ENCODE data around the gene ACOT7.
"Not testable (repeated sequence)": the region's sequence is repeated elsewhere in the genome, so short reads cannot be mapped to it uniquely, and the experiment has no call there.

ACOT7 gene

DNA sequence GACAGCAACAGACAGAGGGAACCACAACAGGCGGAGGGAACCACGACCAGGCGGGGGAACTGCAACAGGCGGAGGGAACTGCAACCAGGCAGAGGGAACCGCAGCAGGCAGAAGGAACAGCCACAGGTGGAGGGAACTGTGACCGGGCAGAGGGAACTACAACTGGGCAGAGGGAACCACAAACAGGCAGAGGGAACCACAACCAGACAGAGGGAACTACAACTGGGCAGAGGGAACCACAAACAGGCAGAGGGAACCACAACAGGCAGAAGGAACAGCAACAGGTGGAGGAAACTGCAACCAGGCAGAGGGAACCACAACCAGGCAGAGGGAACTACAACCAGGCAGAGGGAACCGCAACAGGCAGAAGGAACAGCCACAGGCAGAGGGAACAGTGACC, 85.9 kb downstream of the ACOT7 start:
- not testable (repeated sequence) for DNase-seq

DNA sequence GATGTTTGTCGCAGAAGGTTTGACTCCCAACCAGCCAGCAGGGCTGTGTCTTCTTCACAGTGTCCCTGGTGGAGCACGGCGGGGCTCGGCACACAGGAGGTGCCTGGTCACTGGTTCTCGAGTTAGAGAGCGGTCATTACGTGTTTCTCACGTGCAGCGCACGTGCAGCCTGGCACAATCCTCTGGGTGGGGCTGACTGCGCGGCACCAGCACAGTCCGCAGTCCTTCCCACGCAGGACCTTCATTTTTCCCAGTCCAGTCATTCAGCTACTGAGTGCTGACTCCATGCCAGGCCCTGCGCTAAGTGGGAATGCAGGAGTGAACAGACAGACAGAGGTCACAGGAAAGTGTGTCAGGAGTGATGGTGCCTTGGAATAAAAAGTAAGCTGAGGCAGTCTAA, 86.5 kb downstream of the ACOT7 start:
- no peak for DNase-seq

DNA sequence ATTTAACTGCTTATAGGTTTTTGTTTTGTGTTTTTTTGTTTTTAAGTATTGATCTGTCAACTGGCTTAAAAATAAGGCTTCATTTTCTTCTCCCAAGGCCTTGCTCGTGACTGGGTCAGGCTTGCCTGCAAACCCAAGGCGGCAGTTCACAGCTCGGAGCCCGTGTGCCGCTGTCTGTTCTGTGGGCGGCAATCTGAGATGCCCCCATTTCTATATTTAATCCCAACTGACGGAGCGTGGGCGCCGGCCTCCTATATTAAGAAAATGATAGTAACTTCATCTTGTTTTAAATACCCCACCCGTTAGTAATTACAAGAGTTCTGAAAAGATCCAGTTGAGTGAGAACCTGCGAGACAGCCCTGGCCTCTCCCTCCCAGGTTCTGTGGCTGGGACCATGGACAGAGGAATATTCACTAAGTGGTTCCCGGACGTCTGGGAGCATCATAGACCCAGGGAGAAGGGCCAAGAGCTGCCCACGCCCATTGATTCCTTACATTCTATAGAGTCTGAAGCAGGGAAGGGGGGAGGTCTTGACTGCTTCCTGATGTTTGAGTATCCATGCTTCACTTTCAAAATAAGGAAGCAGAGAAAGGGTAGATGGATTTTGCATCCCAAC, 90.1 kb downstream of the ACOT7 start:
- no peak for DNase-seq

DNA sequence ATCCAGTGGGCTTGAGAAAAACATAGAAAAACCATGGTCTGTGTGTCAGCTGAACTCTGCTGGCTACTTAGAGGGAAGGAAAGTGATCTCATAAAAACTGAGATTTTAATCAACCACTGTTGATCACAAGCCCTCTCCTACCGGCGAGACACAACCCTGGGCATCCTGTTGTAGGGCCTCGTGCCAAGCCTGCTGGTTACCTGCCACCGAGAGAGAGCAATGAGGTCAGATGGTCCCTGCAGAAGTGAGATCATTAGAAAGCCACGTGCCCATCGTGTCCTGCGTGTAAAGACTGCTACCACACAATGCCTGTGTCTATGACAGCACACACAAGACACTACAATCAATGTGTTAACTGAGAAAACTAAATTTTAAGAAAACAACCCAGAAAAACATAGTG, 91.0 kb downstream of the ACOT7 start:
- no peak for DNase-seq

DNA sequence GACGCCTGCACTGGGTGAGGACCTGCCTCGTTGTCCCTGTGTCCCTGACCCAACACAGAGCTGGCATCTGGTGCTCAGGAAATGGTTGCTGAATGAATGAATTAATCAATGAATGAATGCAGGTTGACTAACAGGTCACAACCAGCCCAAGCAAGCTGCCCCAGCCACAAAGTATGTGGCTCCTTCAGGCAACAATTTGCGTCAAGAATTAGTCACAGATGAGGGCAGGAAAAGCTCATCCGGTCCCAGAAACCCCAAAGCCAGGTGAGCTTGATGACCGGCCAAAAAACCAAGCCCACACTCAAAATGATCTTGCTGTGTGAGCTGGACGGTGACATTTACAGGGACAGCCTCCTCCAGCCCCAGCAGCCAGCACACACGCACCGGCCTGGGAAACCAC, 92.0 kb downstream of the ACOT7 start:
- DNase-seq, result no peak

DNA sequence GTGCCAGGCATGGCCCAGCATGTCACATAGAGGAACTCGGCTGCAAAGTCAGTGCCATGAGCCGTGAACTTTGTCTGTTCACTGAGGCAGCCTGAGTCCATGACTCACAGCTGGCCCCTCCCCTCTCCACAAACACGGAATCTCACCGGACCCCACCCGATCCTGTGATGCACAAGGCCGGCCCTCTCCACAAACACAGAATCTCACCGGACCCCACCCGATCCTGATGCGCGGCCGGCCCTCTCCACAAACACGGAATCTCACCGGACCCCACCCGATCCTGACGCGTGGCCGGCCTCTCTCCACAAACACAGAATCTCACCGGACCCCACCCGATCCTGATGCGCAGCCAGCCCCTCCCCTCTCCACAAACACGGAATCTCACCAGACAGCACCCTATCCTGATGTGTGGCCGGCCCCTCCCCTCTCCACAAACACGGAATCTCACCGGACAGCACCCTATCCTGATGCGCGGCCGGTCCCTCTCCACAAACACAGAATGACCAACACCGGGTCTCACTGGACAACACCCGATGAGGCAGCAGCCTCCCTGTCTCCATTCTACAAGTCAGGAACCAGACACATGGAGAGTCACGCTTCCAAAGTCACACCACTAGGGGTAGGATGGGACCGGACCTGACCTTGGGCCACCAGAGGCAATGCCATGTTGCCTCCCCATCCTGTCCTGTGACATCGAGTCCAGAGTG, 93.1 kb downstream of the ACOT7 start:
- no peak for DNase-seq

DNA sequence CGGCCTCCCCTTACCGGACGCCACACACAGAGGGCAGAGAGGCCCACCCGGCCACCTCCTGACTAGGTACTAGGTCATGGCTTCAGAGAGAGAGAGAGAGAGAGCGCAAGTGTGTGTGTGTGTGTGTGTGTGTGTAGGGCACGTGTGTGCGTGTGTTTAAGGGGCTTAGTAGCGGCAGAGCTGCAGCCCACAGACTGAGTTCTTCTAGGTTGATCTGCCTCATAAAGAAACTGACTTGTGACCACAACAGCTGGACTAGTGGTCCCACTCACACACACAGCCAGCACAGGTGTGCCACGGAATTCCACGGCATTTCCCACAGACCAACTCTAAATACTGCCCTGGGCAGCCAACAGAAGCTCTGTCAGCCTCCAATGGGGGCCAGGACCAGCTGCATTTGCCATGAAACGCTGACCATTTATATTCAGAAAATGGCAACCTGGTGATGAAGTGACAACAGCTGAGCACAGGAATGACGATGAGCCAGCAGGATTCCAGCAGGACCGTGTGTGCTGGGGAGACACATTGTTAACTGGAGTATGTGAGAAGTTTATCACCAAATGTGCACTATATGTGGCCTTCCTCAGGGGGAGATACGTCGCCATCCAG, 93.9 kb downstream of the ACOT7 start:
- DNase-seq, result no peak

DNA sequence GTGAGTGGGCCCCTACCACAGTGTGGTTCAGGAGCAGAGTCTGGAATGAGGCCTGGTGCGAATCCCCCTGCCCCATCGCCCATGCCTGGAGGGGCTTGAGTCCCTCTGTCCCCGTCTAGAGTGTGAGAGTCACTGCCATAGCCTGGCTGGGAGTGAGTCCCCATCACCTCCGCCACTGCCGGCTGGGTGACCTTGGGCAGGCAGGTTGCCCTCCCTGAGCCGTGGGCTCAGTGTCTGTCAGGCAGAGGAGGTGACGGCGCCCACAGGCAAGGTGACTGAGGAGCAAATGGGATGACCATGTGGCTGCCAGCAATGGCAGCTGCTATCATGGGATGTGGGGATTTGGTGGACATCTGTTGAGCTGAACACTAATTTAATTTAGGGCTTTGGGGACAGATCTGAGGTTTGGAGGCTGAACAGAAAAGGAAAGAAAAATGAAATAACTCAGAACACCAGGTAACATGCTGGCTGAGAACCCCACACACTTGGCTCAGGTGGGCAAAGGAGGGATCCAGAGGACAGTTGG, 94.6 kb downstream of the ACOT7 start:
- DNase-seq, result no peak

DNA sequence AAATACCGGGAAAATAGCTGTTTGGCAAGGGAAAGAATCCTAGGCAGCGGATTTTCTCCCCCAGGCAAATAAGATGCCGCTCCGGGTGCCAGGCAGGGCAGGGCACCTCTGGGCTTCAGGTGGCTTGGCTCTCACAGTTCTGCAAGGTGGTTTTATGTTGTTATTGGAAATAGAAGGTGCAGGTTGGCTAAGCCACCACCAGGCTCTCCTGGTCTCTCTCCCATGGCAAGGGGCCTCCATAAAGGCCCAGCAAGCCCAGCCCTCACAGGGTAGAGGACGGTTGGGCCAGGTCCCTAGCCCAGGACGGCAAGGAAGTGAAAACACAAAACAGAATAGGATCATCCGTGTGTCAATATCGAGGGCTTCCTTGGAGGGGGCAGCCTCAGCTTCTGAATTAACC, 95.0 kb downstream of the ACOT7 start:
- DNase-seq, result no peak

DNA sequence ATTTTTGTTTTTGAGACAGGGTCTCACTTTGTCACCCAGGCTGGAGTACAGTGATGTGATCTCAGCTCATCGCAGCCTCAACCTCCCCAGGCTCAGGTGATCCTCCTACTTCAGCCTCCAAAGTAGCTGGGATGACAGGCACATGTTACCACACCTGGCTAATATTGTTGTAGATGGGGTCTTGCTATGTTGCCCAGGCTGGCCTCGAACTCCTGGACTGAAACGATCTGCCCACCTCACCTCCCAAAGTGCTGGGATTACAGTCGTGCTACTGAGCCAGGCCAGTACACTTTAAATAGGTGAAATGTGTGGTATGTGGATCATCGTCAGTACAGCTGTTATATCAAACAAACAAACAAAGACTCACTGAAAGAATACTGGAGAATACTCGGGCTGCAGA, 97.7 kb downstream of the ACOT7 start:
- no peak for DNase-seq

DNA sequence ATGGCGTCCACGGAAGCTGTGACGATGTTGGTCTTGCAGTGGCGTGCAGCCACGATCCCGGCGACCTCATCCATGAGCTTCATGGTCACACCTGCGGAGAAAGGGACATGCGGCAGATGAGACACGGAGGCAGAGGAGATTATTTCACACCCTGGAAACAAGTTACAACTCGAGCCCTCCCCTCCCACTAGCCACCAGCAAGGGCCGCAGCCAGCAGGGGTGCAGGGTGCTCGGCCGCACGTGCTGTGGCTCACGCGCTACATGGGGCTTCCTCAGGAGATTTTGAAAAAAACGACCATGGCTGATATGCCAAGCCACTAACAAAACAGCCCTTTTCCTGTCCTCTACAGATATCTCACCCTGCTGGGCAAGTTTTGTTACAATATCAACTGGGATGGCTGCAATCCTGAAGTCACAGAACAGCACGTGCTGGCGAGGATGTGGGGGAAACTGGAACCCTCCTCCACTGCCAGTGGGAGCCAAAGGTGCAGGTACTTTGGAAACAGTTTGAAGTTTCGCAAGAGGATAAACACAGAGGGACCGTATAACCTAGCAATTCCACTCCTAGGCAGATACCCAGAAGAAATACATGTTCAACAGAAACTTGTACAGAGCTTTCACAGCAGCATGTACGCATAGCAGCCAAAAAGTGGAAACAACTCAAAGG, 98.5 kb downstream of the ACOT7 start:
- no peak for DNase-seq

DNA sequence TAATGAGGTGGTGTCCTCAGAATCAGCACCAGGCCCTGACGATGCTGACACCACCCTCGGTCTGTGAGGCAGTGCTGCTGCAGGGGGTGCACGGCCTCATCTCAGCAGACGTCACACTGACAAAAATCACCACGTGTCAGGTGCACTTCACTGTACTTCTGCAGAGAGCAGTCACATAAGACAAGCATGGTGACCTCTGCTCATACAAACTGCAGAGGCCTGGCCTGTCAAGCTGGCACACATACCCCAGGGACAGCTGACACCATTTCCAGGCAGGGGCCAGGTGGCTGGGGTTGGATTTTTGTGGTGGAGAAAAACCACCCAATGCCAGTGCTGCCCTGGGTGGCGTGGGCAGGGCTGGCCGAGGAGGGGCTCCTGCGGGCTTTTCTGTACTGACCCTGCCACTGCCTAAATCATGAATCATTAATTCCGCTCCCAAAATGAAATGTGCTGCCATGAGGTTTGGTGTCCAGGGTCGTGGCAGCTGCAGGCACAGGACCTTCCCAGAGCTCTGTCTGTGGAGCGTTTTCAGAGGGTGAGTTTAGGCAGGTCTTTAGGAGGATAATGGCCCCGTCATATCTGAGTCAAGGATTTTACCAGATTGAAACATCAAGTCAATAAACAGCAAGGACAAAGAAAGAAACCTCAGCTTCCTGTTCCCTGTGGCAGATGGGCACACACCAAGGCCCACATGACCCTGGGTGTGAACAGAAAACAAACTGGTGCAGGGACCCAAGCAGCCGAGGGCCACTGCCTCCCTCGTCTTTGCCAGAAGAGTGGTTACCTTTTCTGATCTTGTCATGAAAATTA, 99.3 kb downstream of the ACOT7 start:
- no peak for DNase-seq

DNA sequence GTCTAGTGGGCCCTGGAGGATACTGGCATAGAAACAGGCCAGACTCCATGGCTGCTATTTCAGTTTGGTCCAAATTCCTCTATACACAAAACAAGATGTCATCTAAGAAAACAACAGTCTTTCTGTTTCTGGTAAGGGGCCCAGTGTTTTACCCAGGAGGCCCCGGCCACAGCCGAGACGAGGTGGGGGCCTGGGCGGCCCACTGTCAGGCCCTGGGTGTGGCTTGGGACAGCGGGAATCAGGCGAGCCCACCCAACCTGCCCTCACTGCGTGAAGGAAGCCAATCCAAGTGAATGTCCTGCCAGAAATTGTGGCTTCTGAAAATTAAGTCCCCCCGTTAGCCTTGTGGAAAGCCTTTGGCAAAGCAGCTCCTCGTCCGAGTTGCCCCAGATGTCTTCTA, 101.5 kb downstream of the ACOT7 start:
- DNase-seq, result no peak

DNA sequence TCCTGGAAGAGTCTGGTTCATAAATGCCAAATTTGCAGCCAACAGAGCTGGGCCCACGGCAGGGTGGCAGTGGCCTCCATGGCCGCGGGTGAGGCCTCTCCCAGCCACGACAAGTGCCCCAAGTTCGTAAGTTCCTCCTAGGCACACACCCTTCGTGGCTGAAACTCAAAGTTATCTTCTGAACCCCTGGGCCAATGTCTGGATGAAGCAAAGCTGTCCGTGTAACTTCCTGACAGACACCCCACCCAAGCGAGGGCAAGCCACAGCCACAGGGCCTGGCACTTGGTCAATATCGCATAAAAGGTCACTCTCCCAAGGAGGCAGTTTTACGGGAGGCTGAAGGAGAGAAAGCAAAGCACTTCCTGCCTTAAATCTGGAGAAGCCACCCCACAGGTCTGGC, 104.9 kb downstream of the ACOT7 start:
- no peak for DNase-seq

DNA sequence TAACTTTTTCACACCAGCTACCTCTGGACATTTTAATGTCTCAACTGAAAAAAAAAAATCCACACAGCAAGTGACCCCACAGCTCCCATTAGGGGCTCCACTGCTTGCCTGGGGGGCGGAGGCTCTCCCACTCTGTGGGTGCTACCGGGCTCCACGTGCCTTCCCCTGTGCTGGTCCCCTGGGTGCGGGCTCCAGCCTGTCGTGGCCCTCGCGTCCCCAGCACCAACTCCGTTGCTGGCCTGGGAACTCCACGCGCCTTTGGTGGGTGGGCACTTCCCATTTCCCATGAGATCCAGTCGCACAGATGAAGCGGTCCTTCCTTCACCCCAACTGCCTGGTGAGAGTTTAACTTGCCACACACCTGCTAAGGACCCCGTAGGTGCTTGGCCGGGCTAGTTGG, 105.5 kb downstream of the ACOT7 start:
- no peak for DNase-seq

DNA sequence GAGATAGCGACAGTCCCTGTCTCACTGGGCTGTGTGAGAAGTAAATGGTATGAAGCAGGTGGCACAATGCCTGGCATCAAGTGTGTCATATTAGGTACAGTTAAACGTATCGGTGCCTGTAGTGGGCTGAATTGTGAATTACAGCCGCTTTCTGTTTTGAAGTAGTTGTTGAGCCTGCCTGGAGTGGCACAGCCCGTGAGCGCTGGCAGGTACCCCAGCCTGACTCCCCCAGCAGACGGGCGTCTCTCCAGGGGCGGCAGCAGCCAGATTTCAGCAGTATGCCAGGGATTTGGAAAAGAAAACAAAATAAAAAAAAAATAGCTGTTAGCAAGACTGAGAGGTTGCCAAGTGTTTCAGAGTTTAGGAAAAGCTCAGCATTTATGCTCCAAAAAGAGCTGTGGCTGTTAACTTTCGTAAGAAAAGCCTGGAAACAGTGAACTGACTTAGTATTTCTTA, 106.1 kb downstream of the ACOT7 start:
- DNase-seq, result no peak

DNA sequence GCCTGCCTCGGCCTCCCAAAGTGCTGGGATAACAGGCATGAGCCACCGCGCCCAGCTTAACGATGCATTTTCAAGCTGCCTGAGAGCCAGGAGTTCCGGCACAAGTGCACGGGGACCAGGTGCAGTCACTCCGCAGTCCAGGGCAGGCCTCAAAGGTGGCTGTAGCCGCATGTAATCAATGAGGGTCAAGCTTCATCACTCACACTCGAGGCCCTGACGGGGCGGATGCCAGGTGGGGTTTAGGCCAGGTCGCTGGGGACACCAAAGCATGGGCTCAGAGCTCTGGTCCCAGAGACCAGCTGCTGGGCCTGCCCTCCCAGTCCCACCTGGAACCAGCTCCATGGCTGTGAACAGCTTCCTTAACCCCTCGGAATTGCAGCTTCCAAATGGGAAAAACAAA, 106.5 kb downstream of the ACOT7 start:
- DNase-seq, result no peak

DNA sequence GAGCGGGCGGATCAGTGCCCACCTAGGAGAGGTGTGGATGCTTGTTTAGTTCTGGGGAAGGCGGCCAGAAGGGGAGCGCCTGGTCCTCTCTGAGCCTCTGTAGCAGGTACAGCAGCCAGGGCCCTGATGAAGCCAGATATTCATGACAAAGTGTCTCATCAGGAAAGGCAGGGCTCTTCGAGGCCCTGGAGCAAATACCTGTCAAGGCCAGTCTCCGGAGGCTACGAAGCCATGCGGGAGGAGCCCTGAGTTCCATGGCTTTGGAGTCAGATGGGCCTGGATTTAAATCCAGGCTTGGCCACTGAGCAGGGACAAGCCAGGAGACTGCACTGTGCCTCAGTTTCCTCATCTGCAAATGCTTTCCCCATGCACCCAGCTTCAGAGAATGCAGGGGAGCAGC, 107.3 kb downstream of the ACOT7 start:
- DNase-seq, result no peak

DNA sequence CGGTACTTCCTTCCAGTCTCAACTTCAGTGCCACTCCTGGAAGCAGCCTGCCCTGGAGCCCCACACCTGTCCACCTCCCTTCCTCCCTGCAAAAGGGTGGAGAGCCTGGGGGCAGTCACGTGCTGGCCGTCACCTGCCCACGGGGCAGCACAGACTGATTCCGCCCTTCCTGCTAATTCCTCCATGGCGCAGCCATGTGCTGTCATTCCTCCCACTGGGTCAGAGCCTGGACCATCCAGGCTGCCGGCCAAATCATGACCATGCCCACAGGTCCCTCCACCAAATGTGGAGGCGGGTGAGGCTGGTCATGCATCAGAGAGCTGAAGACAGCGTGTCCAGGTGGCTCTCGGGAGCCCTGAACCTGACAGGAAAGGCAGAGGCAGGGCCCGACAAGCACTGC, 108.2 kb downstream of the ACOT7 start:
- DNase-seq, result no peak

DNA sequence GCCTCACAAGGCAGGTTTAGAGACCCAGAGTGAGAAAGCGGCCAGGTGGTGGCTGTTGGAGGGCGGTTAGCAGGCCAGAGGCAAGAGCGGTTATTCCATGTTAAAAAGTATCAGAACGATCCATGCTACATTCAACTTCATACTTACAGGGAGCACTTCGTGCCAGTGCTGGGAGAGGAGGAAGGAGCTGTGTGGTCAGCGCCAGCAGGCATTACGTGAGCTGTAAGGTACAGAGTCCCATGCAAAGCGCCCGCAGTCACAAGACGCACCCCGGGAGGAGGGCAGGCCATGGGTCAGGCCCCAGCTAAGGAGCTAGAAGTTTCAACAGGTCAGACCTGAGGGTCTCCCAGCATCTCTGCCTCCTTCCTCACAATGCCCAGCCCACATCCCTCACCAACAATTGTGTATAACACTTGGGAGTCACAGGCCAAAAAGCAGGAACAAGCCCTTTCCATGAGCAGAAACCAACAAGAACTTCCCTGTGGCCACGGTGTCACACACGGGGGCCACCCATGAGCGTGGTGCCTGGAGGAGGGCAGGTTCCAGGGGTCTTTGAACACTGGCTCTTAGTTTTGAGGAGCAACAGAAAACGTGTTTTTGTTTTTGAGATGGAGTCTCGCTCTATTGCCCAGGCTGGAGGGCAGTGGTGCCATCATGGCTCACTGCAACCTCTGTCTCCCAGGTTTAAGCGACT, 110.8 kb downstream of the ACOT7 start:
- DNase-seq, result no peak

DNA sequence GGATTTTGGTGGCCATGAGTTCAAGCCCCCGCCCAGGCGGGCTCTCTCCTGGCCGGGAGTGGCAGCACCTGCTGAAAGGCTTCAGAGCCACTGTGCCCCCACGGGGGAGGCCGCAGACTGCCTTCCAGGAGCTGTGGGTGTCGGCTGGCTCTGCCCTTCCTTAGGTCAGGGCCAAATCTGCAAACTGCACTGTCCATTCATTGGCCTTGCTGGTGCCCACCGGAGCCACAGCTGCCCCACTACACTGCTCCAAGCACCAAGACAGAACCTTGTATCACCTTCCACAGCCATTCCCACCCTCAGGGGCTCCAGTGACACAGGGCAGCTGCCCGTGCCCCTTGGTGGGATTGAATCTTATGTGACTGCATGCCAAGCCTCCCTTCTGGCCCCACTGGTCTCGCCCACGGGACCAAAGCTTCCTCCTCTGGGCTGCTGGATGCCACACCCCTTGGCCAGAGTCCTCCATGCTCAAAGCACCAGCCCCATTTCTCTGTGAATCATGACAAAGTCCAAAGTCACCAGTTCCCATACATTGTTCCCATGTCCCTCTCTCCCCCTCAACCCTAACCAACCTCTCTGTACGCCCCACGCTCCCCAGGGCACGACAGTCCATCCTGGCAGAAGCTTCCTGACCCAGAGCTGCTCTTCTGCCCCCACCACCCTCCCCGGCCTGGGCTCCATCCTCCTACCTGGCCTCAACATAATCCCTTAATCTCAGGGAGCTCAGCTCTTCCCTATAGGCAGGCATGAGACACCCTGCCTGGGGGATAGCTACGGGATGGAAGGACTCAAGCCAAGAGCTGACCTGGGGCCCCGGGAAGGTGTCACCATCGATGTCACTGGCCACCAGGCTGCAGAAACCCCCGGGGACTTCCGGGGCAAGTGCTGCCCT, 111.8 kb downstream of the ACOT7 start:
- no peak for DNase-seq
